OCI-LY7 (cell line): Measurements from ENCODE around the gene ZBTB49.

Source experiments
- CTCF ChIP-seq: fragments of 200-600 bp; sonication (generic); conservative IDR thresholded peaks from 2 replicates; pipeline ENCODE4 v1.5.1; 2014; ENCODE audit warnings: mild to moderate bottlenecking, antibody characterized with exemption, low read length, moderate library complexity, mixed read lengths
- EZH2phosphoT487 ChIP-seq: fragments of 200-600 bp; sonication (generic); IDR thresholded peaks from 2 replicates; pipeline ENCODE4 v1.6.1; 2018; ENCODE audit warnings: low read depth, borderline replicate concordance, mild to moderate bottlenecking, mixed run types, antibody characterized with exemption, low read length, moderate library complexity, mixed read lengths

GRCh38 chr4:4323705-4324534 lies 33.9 kb downstream of the ZBTB49 start:
- TF ChIP-seq CTCF = no peak
- TF ChIP-seq EZH2phosphoT487 = no peak
